ENCODE measurements around the gene ABCD3. TPM values are rescaled to one million over a fixed set of nuclear protein-coding genes. Genes with fewer than 3 reads are reported as not detected.
"Not testable (repeated sequence)": the region's sequence is repeated elsewhere in the genome, so short reads cannot be mapped to it uniquely, and the experiment has no call there.

ABCD3 gene
- total RNA-seq, 2 experiments from 2014 or later: 28.0 to 31.5 TPM

DNA sequence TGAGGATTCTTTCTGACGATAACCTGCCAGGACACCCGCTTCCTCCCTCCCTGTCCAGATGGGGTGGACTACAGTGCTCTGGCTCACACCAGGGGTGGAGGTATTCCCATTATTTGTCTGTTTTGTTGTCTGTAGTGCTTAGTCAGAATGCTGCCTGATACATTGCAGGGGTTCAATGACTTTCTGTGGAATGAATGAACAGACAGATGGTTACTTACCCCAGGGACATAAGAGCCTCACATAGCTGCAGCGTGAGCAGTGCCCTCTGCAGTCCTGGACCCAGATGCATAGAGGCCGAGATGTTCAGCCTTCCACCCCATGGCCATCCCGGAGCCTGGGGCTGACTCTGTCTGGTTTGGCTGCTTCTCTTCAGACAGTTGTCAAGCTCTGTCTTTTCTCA lies 136.4 kb downstream of the ABCD3 start:
- DNase-seq: no peak
- Mint-ChIP-seq H3K4me3 (no peak overlapping the region), H3K27ac (no peak overlapping the region), H3K27me3 (peaks cover 15% of the 10 kb centered on the region), H3K4me1 (no peaks in the 10 kb centered on the region), H3K36me3 (ENCODE audit: low read depth) (no peaks in the 10 kb centered on the region), H3K9me3 (peaks cover 2% of the 10 kb centered on the region)
- ChIA-PET CTCF (no interaction called here), POLR2A (no interaction called here)

GRCh38 chr1:94555091-94555490 lies 136.9 kb downstream of the ABCD3 start:
- peaks cover 10% of the 10 kb centered on the region for H3K27me3 Mint-ChIP-seq
- POLR2A ChIA-PET: no interaction called here
- H3K27ac Mint-ChIP-seq: no peak overlapping the region
- no peak for DNase-seq
- H3K4me3 Mint-ChIP-seq: no peak overlapping the region
- H3K4me1 Mint-ChIP-seq: no peaks in the 10 kb centered on the region
- peaks cover 2% of the 10 kb centered on the region for H3K9me3 Mint-ChIP-seq
- CTCF ChIA-PET: no interaction called here
- H3K36me3 Mint-ChIP-seq (ENCODE audit: low read depth): no peaks in the 10 kb centered on the region

- peaks cover 4% of the 10 kb centered on the region for H3K27me3 Mint-ChIP-seq
- H3K36me3 Mint-ChIP-seq (ENCODE audit: low read depth): no peaks in the 10 kb centered on the region
- ChIA-PET CTCF (no interaction called here), POLR2A (no interaction called here)
- no peak for DNase-seq
- H3K27ac Mint-ChIP-seq: no peak overlapping the region
- peaks cover 2% of the 10 kb centered on the region for H3K9me3 Mint-ChIP-seq
- no peaks in the 10 kb centered on the region for H3K4me1 Mint-ChIP-seq
- H3K4me3 Mint-ChIP-seq: no peak overlapping the region
Observed at GRCh38 chr1:94559921-94560320, 141.7 kb downstream of the ABCD3 start.

DNA sequence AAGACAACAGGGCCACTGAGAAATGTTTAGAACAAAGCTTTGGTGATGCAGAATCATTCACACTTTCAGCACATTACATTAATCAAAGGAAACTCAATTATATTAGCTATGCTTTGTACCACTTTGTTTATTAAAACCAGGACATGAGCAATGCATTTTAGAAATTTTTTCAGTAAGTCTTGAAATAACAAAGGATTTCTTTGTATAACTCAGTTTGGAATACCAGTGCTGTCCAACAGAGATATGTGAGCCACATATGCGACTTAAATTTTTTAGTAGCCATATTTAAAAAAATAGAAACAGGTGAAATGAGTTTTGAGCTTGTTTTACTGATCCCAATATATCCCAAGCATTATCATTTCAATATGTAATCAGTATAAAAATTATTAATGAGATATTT lies 142.1 kb downstream of the ABCD3 start:
- CTCF ChIA-PET: interaction anchor here (1.6 kb wide), 1 partner anchor 14 kb away, joined by 4 read pairs; no protein-coding TSS in a partner anchor
- no peaks in the 10 kb centered on the region for H3K4me1 Mint-ChIP-seq
- POLR2A ChIA-PET: no interaction called here
- no peaks in the 10 kb centered on the region for H3K36me3 Mint-ChIP-seq (ENCODE audit: low read depth)
- H3K9me3 Mint-ChIP-seq: peaks cover 2% of the 10 kb centered on the region
- no peak overlapping the region for H3K4me3 Mint-ChIP-seq
- no peak overlapping the region for H3K27ac Mint-ChIP-seq
- no peak for DNase-seq
- peaks cover 5% of the 10 kb centered on the region for H3K27me3 Mint-ChIP-seq

- POLR2A ChIA-PET: no interaction called here
- CTCF ChIA-PET: no interaction called here
Observed at GRCh38 chr1:94562519-94563260, 144.5 kb downstream of the ABCD3 start.

DNA sequence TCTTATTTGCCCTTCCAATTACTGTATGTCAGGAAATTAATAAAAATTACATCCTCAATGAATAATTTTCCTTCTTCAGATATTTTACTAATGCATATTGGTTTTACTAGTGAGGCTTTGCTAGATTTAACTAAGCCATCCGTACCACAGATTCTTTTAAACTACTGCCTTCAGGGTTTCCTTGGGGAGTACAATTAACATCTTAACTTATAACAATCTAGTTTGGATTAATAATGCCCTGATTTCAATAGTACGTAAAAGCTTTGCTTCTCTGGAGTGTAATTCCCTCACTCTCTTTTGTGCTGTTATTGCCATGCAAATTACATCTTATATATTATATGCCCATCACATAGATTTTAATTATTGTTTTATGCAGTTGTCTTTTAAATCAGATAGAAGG lies 147.7 kb downstream of the ABCD3 start:
- no peaks in the 10 kb centered on the region for H3K36me3 Mint-ChIP-seq (ENCODE audit: low read depth)
- no peaks in the 10 kb centered on the region for H3K4me1 Mint-ChIP-seq
- POLR2A ChIA-PET: no interaction called here
- no peak overlapping the region for H3K4me3 Mint-ChIP-seq
- CTCF ChIA-PET: no interaction called here
- no peak overlapping the region for H3K27ac Mint-ChIP-seq
- H3K9me3 Mint-ChIP-seq: no peaks in the 10 kb centered on the region
- DNase-seq: no peak
- H3K27me3 Mint-ChIP-seq: peaks cover 5% of the 10 kb centered on the region

More at GRCh38 chr1:94562519-94563260, 144.5 kb downstream of the ABCD3 start:
- Mint-ChIP-seq H3K9me3 (peaks cover 2% of the 10 kb centered on the region), H3K27me3 (peaks cover 5% of the 10 kb centered on the region), H3K4me3 (no peak overlapping the region), H3K36me3 (ENCODE audit: low read depth) (no peaks in the 10 kb centered on the region), H3K4me1 (no peaks in the 10 kb centered on the region), H3K27ac (no peak overlapping the region)
- no peak for DNase-seq

- H3K4me3 Mint-ChIP-seq; H3K4me1 Mint-ChIP-seq; H3K36me3 Mint-ChIP-seq (ENCODE audit: low read depth); H3K27ac Mint-ChIP-seq; H3K9me3 Mint-ChIP-seq; H3K27me3 Mint-ChIP-seq; CTCF ChIA-PET; POLR2A ChIA-PET; DNase-seq: not testable (repeated sequence)
Observed at GRCh38 chr1:94566436-94566835, 148.2 kb downstream of the ABCD3 start.

- POLR2A ChIA-PET; H3K36me3 Mint-ChIP-seq (ENCODE audit: low read depth); H3K4me1 Mint-ChIP-seq; H3K27ac Mint-ChIP-seq; CTCF ChIA-PET; H3K27me3 Mint-ChIP-seq; H3K4me3 Mint-ChIP-seq; DNase-seq; H3K9me3 Mint-ChIP-seq: not testable (repeated sequence)
Observed at GRCh38 chr1:94567975-94568607, 149.9 kb downstream of the ABCD3 start.

Other genes with a start within 250 kb of the ABCD3 start
- gene ARHGAP29, start 180.8 kb upstream of the ABCD3 start, total RNA-seq: not detected
- gene F3, start 123.4 kb downstream of the ABCD3 start, total RNA-seq: not detected